Kidney epithelial cell (primary cell): ENCODE results near the gene SPC24. TPM values are rescaled to one million over a fixed set of nuclear protein-coding genes. Genes with fewer than 3 reads are reported as not detected.

Source experiments
- DNase-seq: peaks from one replicate; pipeline ENCODE4 v3.0.0-alpha.2; 2010; ENCODE audit warnings: low read depth
- H3K27me3 ChIP-seq: 2 replicates; pipeline ENCODE4 v1.6.0; 2011; ENCODE audit warnings: low read length; ENCODE audit not compliant: control insufficient read depth, insufficient read depth
- H3K36me3 ChIP-seq: 2 replicates; pipeline ENCODE4 v1.5.1; 2011; ENCODE audit warnings: low read length; ENCODE audit not compliant: control insufficient read depth, insufficient read depth
- H3K4me3 ChIP-seq: 2 replicates; pipeline ENCODE4 v1.5.1; 2011; ENCODE audit warnings: low read depth, mild to moderate bottlenecking, control low read depth, low read length
- CTCF ChIP-seq: IDR thresholded peaks from 2 replicates; pipeline ENCODE4 v1.5.1; 2011; ENCODE audit warnings: mild to moderate bottlenecking, moderate library complexity, low read length, control low read depth, inconsistent platforms; ENCODE audit not compliant: insufficient read depth, poor library complexity, severe bottlenecking
- total RNA-seq: library from RNA; depleted of rRNA; stranded (reverse); fragments of >200 nt; gene quantifications from 2 replicates; pipeline ENCODE4 v1.2.3, GENCODE V29; 2015

The SPC24 gene
- total RNA-seq, 1 donor from 2014 or later = 2.8 TPM

- TF ChIP-seq CTCF = no peak
- Histone ChIP-seq H3K27me3 (no peaks in the 10 kb centered on the region), H3K4me3 (no peak overlapping the region), H3K36me3 (no peaks in the 10 kb centered on the region)
- DNase-seq = peak; percentile 53
Measured at GRCh38 chr19:11138601-11139300, 16.8 kb downstream of the SPC24 start.

GRCh38 chr19:11137542-11138384, 17.8 kb downstream of the SPC24 start:
- no peak for DNase-seq
- TF ChIP-seq CTCF = peak; percentile 77
- H3K27me3 ChIP-seq = no peaks in the 10 kb centered on the region
- no peaks in the 10 kb centered on the region for H3K36me3 ChIP-seq
- H3K4me3 ChIP-seq = no peak overlapping the region

- Histone ChIP-seq H3K36me3 (peaks cover 2% of the 10 kb centered on the region), H3K4me3 (no peak overlapping the region), H3K27me3 (no peaks in the 10 kb centered on the region)
- no peak for TF ChIP-seq CTCF
- no peak for DNase-seq
Measured at GRCh38 chr19:11136400-11137101, 19.0 kb downstream of the SPC24 start.

- Histone ChIP-seq H3K27me3 (no peaks in the 10 kb centered on the region), H3K36me3 (peaks cover 12% of the 10 kb centered on the region), H3K4me3 (no peak overlapping the region)
- TF ChIP-seq CTCF = no peak
- DNase-seq = no peak
Measured at GRCh38 chr19:11131471-11131870, 24.1 kb downstream of the SPC24 start.

GRCh38 chr19:11130824-11131455, 24.6 kb downstream of the SPC24 start:
- no peak for DNase-seq
- H3K36me3 ChIP-seq = peaks cover 13% of the 10 kb centered on the region
- H3K27me3 ChIP-seq = no peaks in the 10 kb centered on the region
- H3K4me3 ChIP-seq = no peak overlapping the region
- peak; percentile 93 for TF ChIP-seq CTCF
